ENCODE results near the gene PDXK.

GRCh38 chr21:43679951-43680350, 39.0 kb upstream of the PDXK start:
- TF ChIP-seq KDM5B (IDR thresholded peaks at IDR 0.05; ENCODE audit: insufficient replicate concordance, low read depth, low read length) (no peak), EZH2 (IDR thresholded peaks at IDR 0.05; ENCODE audit: borderline replicate concordance, low read depth, low read length) (no peak), NBN (IDR thresholded peaks at IDR 0.05; ENCODE audit: low read depth) (no peak), CTCF (IDR thresholded peaks at IDR 0.05 in 2 of 3, conservative IDR thresholded peaks at IDR 0.05 in 1 of 3; ENCODE audit: insufficient read depth in 2 of 3, low read depth in 1 of 3, low read length in 3 of 3) (no peak), ZNF121 (CRISPR knock-in tag; conservative IDR thresholded peaks at IDR 0.05) (no peak)

Data from K562 (cell line).